ENCODE data around the gene GPATCH2L.

The GPATCH2L gene

GRCh38 chr14:76152333-76152681, 585 bp downstream of the GPATCH2L start:
- no peak for TF ChIP-seq CTCF (IDR thresholded peaks at IDR 0.05; ENCODE audit: borderline replicate concordance, control extremely low read depth, extremely low read depth, insufficient read depth, missing control alignments)
- in situ Hi-C loops (cut with MboI; ENCODE audit: low sequenced_read_pairs, unreplicated experiment): no loop called here
- peak; percentile 82 for DNase-seq (ENCODE audit: low spot score)

- TF ChIP-seq CTCF (IDR thresholded peaks at IDR 0.05; ENCODE audit: borderline replicate concordance, control extremely low read depth, extremely low read depth, insufficient read depth, missing control alignments): no peak
- DNase-seq (ENCODE audit: low spot score): peak; percentile 8
- in situ Hi-C loops (cut with MboI; ENCODE audit: low sequenced_read_pairs, unreplicated experiment): no loop called here
Measured at GRCh38 chr14:76153919-76154318, 2.2 kb downstream of the GPATCH2L start.

GRCh38 chr14:76154539-76155126, 2.9 kb downstream of the GPATCH2L start:
- in situ Hi-C loops (cut with MboI; ENCODE audit: low sequenced_read_pairs, unreplicated experiment): no loop called here
- DNase-seq (ENCODE audit: low spot score): no peak
- TF ChIP-seq CTCF (IDR thresholded peaks at IDR 0.05; ENCODE audit: borderline replicate concordance, control extremely low read depth, extremely low read depth, insufficient read depth, missing control alignments): no peak

GRCh38 chr14:76163668-76164363, 12.1 kb downstream of the GPATCH2L start:
- in situ Hi-C loops (cut with MboI; ENCODE audit: low sequenced_read_pairs, unreplicated experiment): no loop called here
- TF ChIP-seq CTCF (IDR thresholded peaks at IDR 0.05; ENCODE audit: borderline replicate concordance, control extremely low read depth, extremely low read depth, insufficient read depth, missing control alignments): no peak
- no peak for DNase-seq (ENCODE audit: low spot score)

GRCh38 chr14:76168531-76168930, 16.8 kb downstream of the GPATCH2L start:
- DNase-seq (ENCODE audit: low spot score): no peak
- in situ Hi-C loops (cut with MboI; ENCODE audit: low sequenced_read_pairs, unreplicated experiment): no loop called here
- no peak for TF ChIP-seq CTCF (IDR thresholded peaks at IDR 0.05; ENCODE audit: borderline replicate concordance, control extremely low read depth, extremely low read depth, insufficient read depth, missing control alignments)

- TF ChIP-seq CTCF (IDR thresholded peaks at IDR 0.05; ENCODE audit: borderline replicate concordance, control extremely low read depth, extremely low read depth, insufficient read depth, missing control alignments): no peak
- in situ Hi-C loops (cut with MboI; ENCODE audit: low sequenced_read_pairs, unreplicated experiment): no loop called here
- DNase-seq (ENCODE audit: low spot score): no peak
Measured at GRCh38 chr14:76169776-76170175, 18.1 kb downstream of the GPATCH2L start.
